Measurements from ENCODE around the gene GTF3C5. TPM values are rescaled to one million over a fixed set of nuclear protein-coding genes. Genes with fewer than 3 reads are reported as not detected.

Gene GTF3C5
- total RNA-seq, 1 donor from 2014 or later: 85.4 TPM

Other genes with a start within 250 kb of the GTF3C5 start
- 0.33 TPM in 1 of 2 replicates, not detected in the other for gene AK8, start 152.7 kb upstream of the GTF3C5 start, total RNA-seq
- gene SPACA9, start 152.1 kb upstream of the GTF3C5 start, total RNA-seq: 0.91 and 0.92 TPM in 2 replicates
- gene TSC1, start 86.4 kb upstream of the GTF3C5 start, total RNA-seq: 27.9 and 33.5 TPM in 2 replicates
- gene GFI1B, start 52.3 kb upstream of the GTF3C5 start, total RNA-seq: not detected in 2 replicates
- gene CEL, start 31.0 kb downstream of the GTF3C5 start, total RNA-seq: 1.8 and 2.0 TPM in 2 replicates
- gene RALGDS, start 90.2 kb downstream of the GTF3C5 start, total RNA-seq: 93.0 and 96.7 TPM in 2 replicates
- 6.8 and 8.2 TPM in 2 replicates for gene GBGT1, start 132.9 kb downstream of the GTF3C5 start, total RNA-seq
- not detected in 2 replicates for gene OBP2B, start 178.3 kb downstream of the GTF3C5 start, total RNA-seq
- 0.36 and 0.58 TPM in 2 replicates for gene ABO, start 244.2 kb downstream of the GTF3C5 start, total RNA-seq

Measured in activated CD4-positive, alpha-beta T cell treated with anti-CD3 and anti-CD28 coated beads, Interleukin-2, amount 10 ng/mL, durations not matched to agents 24 days and 14 days (primary cell).